ENCODE measurements around the gene NPHP1. TPM values are rescaled to one million over a fixed set of nuclear protein-coding genes. Genes with fewer than 3 reads are reported as not detected.

Gene NPHP1
- total RNA-seq (2022; extraction: Qiagen RNA extraction): 6.7 to 7.2 TPM (median 6.9 TPM) in 5 replicates

GRCh38 chr2:110204408-110205385, at the start of gene NPHP1:
NPHP1 (minus strand) TSS chr2:110205013; CDS start chr2:110204968, 45 bp downstream.

GRCh38 chr2:110211938-110212858, 7.4 kb upstream of the NPHP1 start, which contains the start of gene MTLN:
MTLN (minus strand) TSS chr2:110212547; CDS start chr2:110212525, 22 bp downstream.

GRCh38 chr2:110115291-110116032, 89.4 kb downstream of the NPHP1 start, which contains the start of gene MALL:
MALL (minus strand) TSS chr2:110115822; CDS start chr2:110115792, 30 bp downstream.

Other genes with a start within 250 kb of the NPHP1 start
- 115 to 148 TPM (median 127 TPM) in 5 replicates for gene MALL, start 89.2 kb downstream of the NPHP1 start, total RNA-seq (2022; extraction: Qiagen RNA extraction)
- gene MTLN, start 7.5 kb upstream of the NPHP1 start, total RNA-seq (2022; extraction: Qiagen RNA extraction): 119 to 138 TPM (median 124 TPM) in 5 replicates

Measured in A549 treated with AZD2906 at 1 μM for 4 hours (cell line).